Measurements from ENCODE around the gene CA10.

CA10 gene

DNA sequence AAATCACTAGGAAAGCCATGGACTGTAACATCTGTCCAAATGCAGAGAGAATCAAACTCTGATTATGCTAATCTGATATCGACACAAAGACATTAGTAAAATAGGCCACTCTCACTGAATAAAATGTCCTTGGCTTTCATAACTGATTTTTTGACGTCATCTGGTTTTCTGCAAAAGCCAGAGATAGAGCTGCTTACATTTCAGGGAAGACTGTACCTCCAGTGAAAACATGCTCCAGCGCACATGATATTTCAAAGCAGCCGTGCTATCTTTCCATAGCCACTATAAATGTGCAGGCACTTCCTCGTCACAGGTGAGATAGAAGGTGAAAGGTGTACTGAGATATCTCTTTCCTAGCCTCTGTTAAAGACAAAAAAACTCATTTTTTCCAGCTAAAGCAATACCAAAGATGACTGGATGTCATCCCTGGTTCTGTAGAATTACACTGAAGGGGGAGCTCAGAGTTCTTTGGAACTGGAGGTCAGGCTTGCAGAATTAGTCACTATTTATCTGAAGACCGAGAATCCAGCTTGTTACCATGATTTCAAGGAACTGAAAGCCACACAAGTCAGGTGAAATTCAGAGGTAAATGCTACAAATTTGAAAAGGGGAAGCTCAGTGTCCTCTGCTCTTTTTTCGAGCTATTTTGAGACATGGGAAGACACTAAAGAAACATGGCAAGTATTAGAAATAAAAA, 249.5 kb downstream of the CA10 start:
- peaks cover 8% of the 10 kb centered on the region for H3K27me3 Mint-ChIP-seq
- no peak overlapping the region for H3K27ac Mint-ChIP-seq
- no peaks in the 10 kb centered on the region for H3K36me3 Mint-ChIP-seq
- H3K4me3 Mint-ChIP-seq: no peak overlapping the region
- no peaks in the 10 kb centered on the region for H3K4me1 Mint-ChIP-seq
- H3K9me3 Mint-ChIP-seq: no peaks in the 10 kb centered on the region

DNA sequence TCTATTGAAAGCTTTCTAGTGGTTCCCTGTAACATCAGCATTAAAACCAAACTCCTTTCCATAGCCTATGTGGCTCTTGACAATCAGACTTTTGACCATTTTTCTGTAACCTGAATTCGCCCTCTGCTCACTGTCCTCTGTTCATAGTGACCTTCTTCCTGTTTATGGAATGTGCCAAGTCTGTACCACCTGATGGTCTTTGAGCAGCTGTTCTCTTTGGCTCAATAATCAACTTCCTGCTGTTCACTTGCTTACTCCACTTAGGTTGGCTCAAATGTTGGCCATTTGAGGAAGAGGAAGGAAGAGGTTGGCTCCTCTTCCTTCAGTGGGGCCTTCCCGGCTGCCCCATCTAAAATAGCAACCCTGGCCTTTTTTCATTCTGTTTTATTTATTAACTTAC, 251.5 kb downstream of the CA10 start:
- peaks cover 11% of the 10 kb centered on the region for H3K27me3 Mint-ChIP-seq
- no peaks in the 10 kb centered on the region for H3K36me3 Mint-ChIP-seq
- H3K4me3 Mint-ChIP-seq: no peak overlapping the region
- no peaks in the 10 kb centered on the region for H3K9me3 Mint-ChIP-seq
- H3K27ac Mint-ChIP-seq: no peak overlapping the region
- H3K4me1 Mint-ChIP-seq: no peaks in the 10 kb centered on the region

DNA sequence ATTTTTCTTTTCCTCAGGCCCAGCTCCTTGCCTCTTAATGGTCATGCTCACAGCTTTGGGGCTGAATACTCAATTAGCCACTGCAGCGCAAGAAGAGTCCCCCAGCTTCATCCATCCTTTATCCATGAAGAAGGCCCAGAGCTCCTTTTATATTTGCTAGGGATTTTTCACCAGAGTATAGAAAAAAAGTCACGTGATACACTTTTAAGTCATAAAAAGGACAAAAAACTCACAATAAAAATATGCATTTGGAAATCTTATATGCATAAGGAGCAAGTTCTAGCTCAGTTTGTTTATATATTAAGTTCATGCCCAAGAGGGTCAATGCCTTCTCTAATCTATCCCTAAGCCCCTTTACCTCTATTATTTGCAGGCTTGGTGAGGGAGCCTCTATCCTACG, 254.1 kb downstream of the CA10 start:
- Mint-ChIP-seq H3K4me1 (no peaks in the 10 kb centered on the region), H3K36me3 (no peaks in the 10 kb centered on the region), H3K27ac (no peak overlapping the region), H3K9me3 (peaks cover 4% of the 10 kb centered on the region), H3K27me3 (peaks cover 25% of the 10 kb centered on the region), H3K4me3 (no peak overlapping the region)

DNA sequence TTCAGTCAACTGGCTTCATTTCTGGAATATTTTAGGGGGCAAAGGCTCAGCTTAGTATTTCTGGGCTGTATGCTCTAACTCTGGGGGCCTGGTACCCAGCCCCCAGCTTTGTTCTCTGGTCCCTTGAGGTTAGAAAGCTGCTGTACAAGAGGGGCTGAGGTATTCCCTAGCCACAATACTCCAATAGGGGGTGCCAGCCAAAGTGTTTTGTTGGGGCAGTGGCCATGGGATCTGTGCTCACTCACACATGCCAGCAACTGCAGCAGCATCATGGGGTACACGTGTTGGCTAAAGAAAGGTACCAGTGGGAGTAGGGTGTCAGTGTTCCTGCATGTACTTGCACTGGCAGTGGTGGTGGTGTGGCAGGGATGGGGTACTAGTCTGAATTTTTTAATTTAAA, 257.3 kb downstream of the CA10 start:
- no peak overlapping the region for H3K27ac Mint-ChIP-seq
- H3K4me3 Mint-ChIP-seq: no peak overlapping the region
- no peaks in the 10 kb centered on the region for H3K4me1 Mint-ChIP-seq
- H3K9me3 Mint-ChIP-seq: peaks cover 4% of the 10 kb centered on the region
- H3K36me3 Mint-ChIP-seq: no peaks in the 10 kb centered on the region
- peaks cover 18% of the 10 kb centered on the region for H3K27me3 Mint-ChIP-seq

DNA sequence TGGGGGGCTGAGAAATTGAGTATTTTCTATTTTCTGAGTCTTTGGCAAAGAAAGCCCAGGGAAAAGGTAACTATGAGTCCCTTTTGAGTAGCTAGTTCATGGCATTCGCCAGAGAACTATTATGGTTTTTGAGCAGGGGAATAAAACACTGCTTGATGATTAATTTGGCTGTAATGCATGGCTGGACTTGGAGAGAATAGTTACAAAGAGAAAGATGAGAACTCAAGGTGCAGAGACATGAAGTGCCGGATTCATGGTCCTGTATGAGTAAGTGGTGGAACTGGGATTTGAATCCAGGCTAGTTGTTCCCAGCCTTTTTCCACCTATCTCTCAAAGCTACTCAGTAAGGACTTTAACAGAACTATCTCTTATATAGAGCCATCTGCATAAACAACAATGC, 266.6 kb downstream of the CA10 start:
- no peaks in the 10 kb centered on the region for H3K36me3 Mint-ChIP-seq
- no peaks in the 10 kb centered on the region for H3K4me1 Mint-ChIP-seq
- no peaks in the 10 kb centered on the region for H3K9me3 Mint-ChIP-seq
- peaks cover 3% of the 10 kb centered on the region for H3K27me3 Mint-ChIP-seq
- H3K27ac Mint-ChIP-seq: no peak overlapping the region
- no peak overlapping the region for H3K4me3 Mint-ChIP-seq

DNA sequence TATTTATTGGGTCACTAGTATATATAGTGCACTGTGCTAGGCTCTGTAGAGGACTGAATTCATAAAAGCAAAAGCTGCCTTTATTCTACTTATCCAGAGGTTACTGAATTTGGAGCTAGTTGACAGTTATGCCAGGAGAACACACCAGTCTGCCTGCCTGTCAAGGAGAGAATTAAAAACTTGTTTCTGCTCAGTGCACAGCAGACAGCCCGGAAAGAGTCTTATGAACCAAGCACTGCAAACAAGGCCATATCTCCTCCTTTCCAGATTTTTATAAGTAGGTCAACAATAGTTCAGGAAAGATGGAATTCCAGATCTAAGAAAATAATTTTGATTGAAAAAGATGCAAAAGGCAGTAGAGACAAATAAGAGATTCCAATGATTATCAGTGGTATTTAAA, 267.8 kb downstream of the CA10 start:
- Mint-ChIP-seq H3K27ac (no peak overlapping the region), H3K9me3 (no peaks in the 10 kb centered on the region), H3K4me3 (no peak overlapping the region), H3K4me1 (no peaks in the 10 kb centered on the region), H3K36me3 (no peaks in the 10 kb centered on the region), H3K27me3 (peaks cover 4% of the 10 kb centered on the region)

DNA sequence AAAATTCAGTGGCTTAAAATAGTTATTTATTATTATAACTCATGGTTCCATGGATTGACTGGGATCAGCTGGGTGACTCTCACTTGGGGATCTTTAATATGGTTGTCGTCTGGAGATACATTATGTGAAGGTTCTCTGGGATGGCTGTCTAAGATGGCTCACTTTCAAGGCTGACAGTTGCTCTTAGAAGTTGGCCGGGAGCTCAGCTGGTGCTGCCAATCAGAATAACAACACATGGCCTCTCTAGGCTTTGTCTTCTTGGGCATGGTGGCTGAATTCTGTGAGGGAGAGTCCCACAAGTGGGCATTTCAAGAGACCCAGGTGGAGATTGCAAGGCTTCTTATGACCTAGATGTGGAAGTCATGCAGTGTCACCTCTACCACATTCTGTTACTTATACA, 269.7 kb downstream of the CA10 start:
- Mint-ChIP-seq H3K36me3 (no peaks in the 10 kb centered on the region), H3K27me3 (peaks cover 7% of the 10 kb centered on the region), H3K9me3 (peaks cover 7% of the 10 kb centered on the region), H3K27ac (no peak overlapping the region), H3K4me3 (no peak overlapping the region), H3K4me1 (no peaks in the 10 kb centered on the region)

DNA sequence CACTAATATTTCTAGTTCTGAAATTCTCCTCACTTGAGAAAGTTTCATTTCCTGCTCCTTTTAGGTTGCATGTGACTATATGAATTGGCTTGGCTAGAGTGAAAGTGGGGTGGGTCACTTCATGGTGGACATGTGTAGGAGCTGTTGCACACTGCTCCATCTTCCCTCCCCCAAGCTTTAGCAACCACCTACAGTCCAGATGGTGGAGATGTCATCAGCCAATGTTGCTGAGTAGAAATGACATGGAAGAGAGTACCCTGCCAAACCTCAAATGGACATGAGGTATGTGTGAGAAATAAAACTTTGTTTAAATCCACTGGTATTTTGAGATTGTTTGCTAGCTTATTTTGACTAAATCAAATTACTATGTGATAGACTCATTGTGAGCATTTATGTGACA, 281.5 kb downstream of the CA10 start:
- Mint-ChIP-seq H3K9me3 (no peaks in the 10 kb centered on the region), H3K4me1 (no peaks in the 10 kb centered on the region), H3K4me3 (no peak overlapping the region), H3K27ac (no peak overlapping the region), H3K27me3 (peaks cover 8% of the 10 kb centered on the region), H3K36me3 (no peaks in the 10 kb centered on the region)

DNA sequence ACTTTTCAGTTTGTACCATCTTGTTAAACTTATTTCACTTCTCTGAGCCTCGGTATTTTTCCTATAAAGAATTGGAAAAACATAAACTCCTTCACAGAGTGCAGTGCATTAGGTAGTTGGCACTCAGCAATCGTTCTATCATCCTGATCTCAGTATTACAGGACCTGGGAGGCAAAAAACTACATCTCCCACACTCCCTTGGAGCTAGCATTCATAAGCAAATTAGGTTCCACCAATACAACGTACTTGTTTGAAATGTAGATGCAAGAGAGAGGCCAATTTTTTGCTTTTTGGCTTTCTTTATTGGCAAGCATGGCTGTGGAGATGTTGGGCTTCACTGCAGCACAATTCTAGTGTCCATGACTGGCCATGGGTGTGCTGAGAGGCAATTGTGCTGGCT, 285.2 kb downstream of the CA10 start:
- no peaks in the 10 kb centered on the region for H3K36me3 Mint-ChIP-seq
- peaks cover 4% of the 10 kb centered on the region for H3K9me3 Mint-ChIP-seq
- H3K27me3 Mint-ChIP-seq: peaks cover 5% of the 10 kb centered on the region
- H3K4me1 Mint-ChIP-seq: no peaks in the 10 kb centered on the region
- no peak overlapping the region for H3K4me3 Mint-ChIP-seq
- no peak overlapping the region for H3K27ac Mint-ChIP-seq

DNA sequence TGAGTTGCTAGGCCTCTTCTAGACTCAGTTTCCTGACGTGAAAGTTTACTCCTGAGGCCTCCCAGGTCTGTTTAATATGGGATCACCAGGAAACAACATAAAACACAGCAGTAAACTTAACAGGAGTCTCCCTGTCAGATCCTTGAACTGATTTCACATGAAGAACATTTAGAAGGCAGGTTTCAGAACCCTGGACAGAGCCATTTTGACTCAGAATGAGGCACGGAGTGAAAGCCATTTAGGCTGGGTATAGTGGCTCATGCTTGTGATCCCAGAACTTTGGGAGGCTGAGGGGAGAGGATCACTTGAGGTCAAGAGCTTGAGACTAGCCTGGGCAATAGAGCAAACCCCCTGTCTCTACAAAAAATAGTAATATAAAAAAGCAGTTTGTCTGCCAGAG, 289.1 kb downstream of the CA10 start:
- Mint-ChIP-seq H3K4me1 (no peaks in the 10 kb centered on the region), H3K27ac (no peak overlapping the region), H3K4me3 (no peak overlapping the region), H3K36me3 (no peaks in the 10 kb centered on the region), H3K9me3 (peaks cover 4% of the 10 kb centered on the region), H3K27me3 (no peaks in the 10 kb centered on the region)

DNA sequence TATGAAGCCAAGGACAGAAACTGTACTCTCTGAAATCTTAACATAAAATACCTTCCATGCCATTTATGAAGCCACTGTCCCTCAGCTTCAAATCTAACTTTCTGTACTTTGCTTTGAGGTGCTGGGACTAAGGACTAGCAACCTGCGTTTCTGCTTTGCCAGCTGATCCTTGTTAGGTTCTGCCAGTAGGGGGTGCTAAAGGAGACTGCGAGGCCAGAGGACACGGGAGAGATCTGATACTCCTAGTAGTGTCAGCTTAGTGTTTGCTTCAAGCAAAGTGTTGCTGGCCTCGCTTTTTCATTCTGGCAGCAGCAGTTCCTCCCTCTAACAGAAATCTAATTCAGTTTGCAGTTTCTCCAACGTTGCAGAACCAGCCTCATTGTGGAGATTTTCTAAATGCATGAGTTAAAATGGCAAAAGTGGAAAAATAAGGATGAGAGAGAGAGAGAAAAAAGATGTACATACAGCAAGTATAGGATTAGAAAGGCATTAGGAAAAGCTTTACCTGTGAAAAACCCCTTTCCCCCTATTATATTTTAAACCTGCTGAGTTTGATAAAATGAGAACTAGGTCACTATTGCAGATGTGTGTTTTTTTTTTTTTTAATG, 297.5 kb downstream of the CA10 start:
- Mint-ChIP-seq H3K27ac (no peak overlapping the region), H3K27me3 (peaks cover 3% of the 10 kb centered on the region), H3K4me1 (no peaks in the 10 kb centered on the region), H3K4me3 (no peak overlapping the region), H3K36me3 (no peaks in the 10 kb centered on the region), H3K9me3 (no peaks in the 10 kb centered on the region)

DNA sequence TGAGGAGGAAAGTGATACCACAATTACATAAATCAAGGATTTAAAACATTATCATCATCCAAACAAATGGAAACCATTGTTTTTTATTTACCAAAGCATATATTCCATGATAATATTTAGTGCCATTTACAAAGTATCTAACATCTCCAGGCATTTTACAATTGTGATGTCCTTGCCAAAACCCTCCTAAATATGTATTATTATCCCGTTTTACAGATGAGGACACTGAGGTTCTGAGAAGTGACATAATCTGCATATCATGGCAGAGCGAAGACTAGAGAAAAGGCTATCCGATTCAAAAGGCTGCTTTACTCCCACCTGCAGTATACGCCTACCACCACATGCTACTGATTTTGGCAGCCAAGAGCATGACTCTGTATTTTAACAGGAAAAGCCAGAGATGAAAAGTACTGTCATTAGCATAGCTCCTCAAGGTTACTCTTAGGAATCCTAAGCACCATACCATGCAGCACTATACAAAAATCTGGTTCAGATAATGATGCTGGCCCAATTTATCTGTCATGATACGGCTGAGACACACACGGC, 301.4 kb downstream of the CA10 start:
- no peak overlapping the region for H3K4me3 Mint-ChIP-seq
- H3K4me1 Mint-ChIP-seq: no peaks in the 10 kb centered on the region
- H3K36me3 Mint-ChIP-seq: no peaks in the 10 kb centered on the region
- peaks cover 10% of the 10 kb centered on the region for H3K27me3 Mint-ChIP-seq
- H3K27ac Mint-ChIP-seq: no peak overlapping the region
- H3K9me3 Mint-ChIP-seq: no peaks in the 10 kb centered on the region

DNA sequence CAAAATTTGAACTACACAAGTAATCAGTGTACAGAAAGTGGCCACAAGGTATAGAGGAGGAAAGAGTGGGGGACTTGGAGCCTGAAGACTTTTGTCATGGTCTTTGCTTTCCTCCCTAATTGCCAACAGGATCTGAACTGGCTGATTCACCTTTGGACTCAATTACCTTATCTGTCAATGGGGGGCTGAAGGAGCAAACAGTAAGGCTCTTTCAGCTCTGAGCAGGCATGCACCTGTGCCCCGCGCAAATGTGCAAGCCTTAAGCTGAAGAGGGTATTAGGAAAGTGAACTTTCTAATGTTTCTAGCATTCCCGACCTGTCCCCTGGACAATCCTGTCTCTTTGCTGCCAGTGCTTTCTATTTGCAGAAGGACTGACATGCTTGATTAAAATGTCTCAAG, 302.7 kb downstream of the CA10 start:
- Mint-ChIP-seq H3K36me3 (no peaks in the 10 kb centered on the region), H3K4me1 (no peaks in the 10 kb centered on the region), H3K27me3 (peaks cover 13% of the 10 kb centered on the region), H3K9me3 (no peaks in the 10 kb centered on the region), H3K4me3 (no peak overlapping the region), H3K27ac (no peak overlapping the region)

DNA sequence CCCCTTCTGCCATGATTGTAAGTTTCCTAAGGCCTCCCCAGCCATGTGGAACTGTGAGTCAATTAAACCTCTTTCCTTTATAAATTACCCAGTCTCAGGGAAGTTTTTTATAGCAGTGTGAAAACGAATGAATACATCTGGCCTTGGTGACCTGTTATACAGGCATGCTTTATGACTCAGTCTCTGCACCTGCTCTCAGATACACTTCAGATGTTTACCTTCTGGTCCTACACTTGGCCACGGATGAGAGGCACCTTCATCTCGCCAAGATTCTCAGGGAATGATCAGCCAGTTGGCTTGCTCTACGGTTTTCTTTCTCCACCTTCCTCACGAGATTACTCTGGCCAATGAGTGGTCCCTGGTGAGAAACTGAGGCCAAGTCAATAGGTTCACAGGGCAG, 304.7 kb downstream of the CA10 start:
- no peaks in the 10 kb centered on the region for H3K9me3 Mint-ChIP-seq
- H3K36me3 Mint-ChIP-seq: no peaks in the 10 kb centered on the region
- no peaks in the 10 kb centered on the region for H3K4me1 Mint-ChIP-seq
- peaks cover 14% of the 10 kb centered on the region for H3K27me3 Mint-ChIP-seq
- no peak overlapping the region for H3K4me3 Mint-ChIP-seq
- no peak overlapping the region for H3K27ac Mint-ChIP-seq

DNA sequence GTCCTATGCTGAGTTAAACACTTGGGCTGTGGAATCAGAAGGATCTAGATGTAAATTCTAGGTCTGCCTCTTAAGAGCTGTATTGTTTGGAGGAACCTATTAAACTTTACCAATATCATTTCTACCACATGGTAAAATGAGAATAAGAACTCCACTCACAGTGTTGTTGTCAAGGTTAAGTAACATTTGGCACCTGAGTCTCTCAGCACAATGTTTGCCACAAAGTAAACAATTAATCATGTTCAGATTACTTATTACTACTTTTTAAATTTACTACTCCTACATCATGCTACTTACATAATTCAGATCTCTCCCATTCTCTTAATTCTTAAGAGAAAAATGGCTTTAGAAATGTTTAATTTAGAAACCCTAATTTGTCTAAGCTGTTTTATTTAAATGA, 305.9 kb downstream of the CA10 start:
- Mint-ChIP-seq H3K4me3 (no peak overlapping the region), H3K36me3 (no peaks in the 10 kb centered on the region), H3K27me3 (peaks cover 17% of the 10 kb centered on the region), H3K9me3 (no peaks in the 10 kb centered on the region), H3K4me1 (no peaks in the 10 kb centered on the region), H3K27ac (no peak overlapping the region)

DNA sequence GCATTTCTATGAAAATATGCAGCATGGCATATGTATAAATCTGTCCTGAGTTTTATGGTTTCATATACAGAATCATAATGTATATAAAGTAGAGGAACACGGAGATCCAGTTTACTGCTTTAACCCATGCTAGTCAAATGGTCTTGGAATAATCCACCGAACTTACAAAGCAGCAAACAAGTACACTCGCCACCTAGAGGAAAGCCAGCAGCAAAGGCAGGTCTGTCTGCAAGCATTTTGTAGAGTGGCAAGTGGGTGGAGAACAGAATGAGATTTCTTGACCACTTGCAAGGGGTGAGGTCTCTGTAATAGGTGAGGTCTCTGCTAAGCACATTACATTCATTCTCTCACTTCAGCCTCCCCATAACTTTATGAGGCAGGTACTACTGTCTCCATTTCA, 308.3 kb downstream of the CA10 start:
- Mint-ChIP-seq H3K4me1 (no peaks in the 10 kb centered on the region), H3K27ac (no peak overlapping the region), H3K4me3 (no peak overlapping the region), H3K36me3 (no peaks in the 10 kb centered on the region), H3K27me3 (peaks cover 17% of the 10 kb centered on the region), H3K9me3 (no peaks in the 10 kb centered on the region)

DNA sequence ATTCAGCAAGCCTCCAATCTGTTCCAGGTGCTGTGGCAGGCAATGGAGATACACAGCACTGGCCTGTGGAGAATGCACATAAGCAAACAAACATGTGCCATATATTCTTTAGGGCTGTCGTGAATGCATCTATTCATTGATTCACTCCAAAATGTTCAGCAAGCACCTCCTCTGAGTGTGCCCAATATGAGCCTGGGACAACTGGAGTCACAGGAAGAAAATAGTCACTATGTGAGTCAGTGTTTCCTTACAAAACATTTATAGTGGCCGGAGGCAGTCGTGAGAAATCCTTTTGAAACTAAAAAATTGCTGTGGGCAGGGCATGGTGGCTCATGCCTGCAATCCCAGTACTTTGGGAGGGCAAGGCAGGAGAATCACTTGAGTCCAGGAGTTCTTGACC, 310.1 kb downstream of the CA10 start:
- Mint-ChIP-seq H3K4me1 (no peaks in the 10 kb centered on the region), H3K36me3 (no peaks in the 10 kb centered on the region), H3K9me3 (no peaks in the 10 kb centered on the region), H3K27ac (no peak overlapping the region), H3K27me3 (peaks cover 11% of the 10 kb centered on the region), H3K4me3 (no peak overlapping the region)
